Measurements from ENCODE around the gene ANKS3. TPM values are rescaled to one million over a fixed set of nuclear protein-coding genes. Genes with fewer than 3 reads are reported as not detected.
"Not testable (repeated sequence)": the region's sequence is repeated elsewhere in the genome, so short reads cannot be mapped to it uniquely, and the experiment has no call there.

The ANKS3 gene
- total RNA-seq, 1 donor = 33.2 TPM

DNA sequence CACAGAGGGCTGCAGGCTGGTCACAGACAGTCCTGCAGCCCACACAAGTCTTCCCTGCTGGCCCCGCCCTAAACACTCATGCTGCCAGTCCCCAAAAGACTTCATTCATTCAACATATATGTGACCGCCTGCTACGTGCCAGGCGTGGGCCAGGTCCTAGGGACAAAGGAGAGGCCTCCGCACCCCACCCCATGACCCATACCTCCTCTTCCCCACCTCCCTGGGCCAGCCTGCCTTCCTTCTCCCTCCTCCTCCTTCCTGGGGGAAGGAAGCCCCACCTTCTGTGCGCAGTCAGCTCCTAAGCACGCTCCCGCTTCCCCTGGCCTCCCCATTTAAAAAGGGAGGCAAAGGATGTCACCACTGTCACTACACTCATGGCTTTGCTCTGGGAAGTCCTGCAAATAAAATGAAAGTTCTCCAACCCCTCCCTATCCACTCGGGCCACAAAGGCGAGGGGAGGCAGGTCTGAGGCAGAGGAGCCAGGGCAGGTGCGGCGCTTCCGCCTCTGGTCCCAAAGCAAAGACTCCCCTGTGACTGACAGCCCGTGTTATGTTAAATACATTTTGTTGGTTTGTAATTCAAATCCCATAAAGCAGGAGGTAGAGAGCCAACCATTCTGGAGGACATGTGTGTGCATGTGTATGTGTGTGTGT lies 9.3 kb upstream of the ANKS3 start:
- no peak for TF ChIP-seq CTCF (IDR thresholded peaks at IDR 0.05; ENCODE audit: insufficient read depth, low read depth, low read length)
- H3K4me3 ChIP-seq (ENCODE audit: low read depth, low read length) = no peak overlapping the region
- DNase-seq (ENCODE audit: low read depth) = no peak

- DNase-seq (ENCODE audit: low read depth) = not testable (repeated sequence)
These were observed 4.3 kb upstream of the ANKS3 start for GRCh38 chr16:4738370-4738769.

DNA sequence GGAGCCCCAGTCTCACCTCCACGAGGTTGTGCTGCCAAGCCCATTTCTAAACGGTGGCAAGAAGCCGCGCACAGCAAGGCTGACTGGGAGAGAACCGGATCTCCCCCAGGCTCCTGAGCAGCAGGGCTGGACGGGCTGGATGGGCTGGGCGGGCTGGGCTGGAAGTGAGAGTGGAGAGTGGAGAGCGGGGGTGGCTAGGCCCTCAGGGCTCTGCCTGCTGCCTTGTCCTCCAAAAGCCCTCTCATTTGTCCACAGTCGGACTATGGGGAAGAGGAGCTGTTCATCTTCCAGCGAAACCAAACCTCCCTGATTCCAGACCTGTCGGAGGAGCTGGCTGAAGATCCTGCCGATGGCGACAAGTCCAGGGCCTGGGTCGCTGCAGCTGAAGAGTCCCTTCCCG lies 3.5 kb upstream of the ANKS3 start:
- TF ChIP-seq CTCF (IDR thresholded peaks at IDR 0.05; ENCODE audit: insufficient read depth, low read depth, low read length) = no peak
- H3K4me3 ChIP-seq (ENCODE audit: low read depth, low read length) = no peak overlapping the region
- DNase-seq (ENCODE audit: low read depth) = no peak

More at GRCh38 chr16:4738370-4738769, 4.3 kb upstream of the ANKS3 start:
- H3K4me3 ChIP-seq (ENCODE audit: low read depth, low read length) = not testable (repeated sequence)

DNA sequence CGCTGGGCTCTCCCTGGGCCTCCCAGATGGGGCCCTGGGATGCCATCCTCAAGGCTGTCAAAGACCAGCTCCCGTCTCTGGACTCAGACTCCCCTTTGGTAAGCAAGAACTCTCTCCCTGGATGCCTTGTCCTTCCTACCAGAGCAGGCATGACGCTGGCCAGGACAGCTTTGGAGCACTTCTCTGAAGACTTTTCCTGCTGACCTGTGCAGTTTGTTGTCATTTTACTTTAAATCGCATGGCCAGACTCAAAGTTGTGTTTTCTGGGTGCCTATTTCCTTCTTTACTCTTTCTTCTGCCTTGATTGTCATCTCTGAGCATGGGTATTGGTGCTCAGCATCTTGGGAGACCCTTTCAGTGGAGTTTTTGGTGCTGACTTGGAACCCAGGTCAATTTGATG lies 2.5 kb upstream of the ANKS3 start:
- no peak for DNase-seq (ENCODE audit: low read depth)
- H3K4me3 ChIP-seq (ENCODE audit: low read depth, low read length) = no peak overlapping the region
- TF ChIP-seq CTCF (IDR thresholded peaks at IDR 0.05; ENCODE audit: insufficient read depth, low read depth, low read length) = no peak

- TF ChIP-seq CTCF (IDR thresholded peaks at IDR 0.05; ENCODE audit: insufficient read depth, low read depth, low read length) = no peak
- peak overlapping the region; percentile 87 for H3K4me3 ChIP-seq (ENCODE audit: low read depth, low read length)
- peak; percentile 83 for DNase-seq (ENCODE audit: low read depth)
These were observed 862 bp upstream of the ANKS3 start for GRCh38 chr16:4734730-4735535.

GRCh38 chr16:4733747-4734062 lies 366 bp downstream of the ANKS3 start:
- TF ChIP-seq CTCF (IDR thresholded peaks at IDR 0.05; ENCODE audit: insufficient read depth, low read depth, low read length) = no peak
- DNase-seq (ENCODE audit: low read depth) = no peak
- peak overlapping the region; percentile 87 for H3K4me3 ChIP-seq (ENCODE audit: low read depth, low read length)

DNA sequence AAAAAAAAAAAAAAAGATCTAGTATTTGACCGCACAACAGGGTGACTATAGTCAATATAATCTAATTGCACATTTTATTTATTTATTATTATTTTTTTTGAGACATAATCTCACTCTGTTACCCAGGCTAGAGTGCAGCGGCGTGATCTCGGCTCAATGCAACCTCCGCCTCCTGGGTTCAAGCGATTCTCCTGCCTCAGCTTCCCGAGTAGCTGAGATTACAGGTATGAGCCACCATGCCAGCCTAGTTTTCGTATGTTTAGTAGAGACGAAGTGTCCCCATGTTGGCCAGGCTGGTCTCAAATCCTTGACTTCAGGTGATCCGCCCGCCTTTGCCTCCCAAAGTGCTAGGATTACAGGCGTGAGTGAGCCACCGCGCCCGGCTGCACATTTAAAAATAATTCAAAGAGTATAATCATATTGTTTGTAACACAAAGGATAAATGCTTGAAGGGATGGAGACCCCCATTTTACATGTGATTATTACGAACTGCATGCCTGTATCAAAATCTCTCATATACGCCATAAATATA lies 794 bp downstream of the ANKS3 start:
- H3K4me3 ChIP-seq (ENCODE audit: low read depth, low read length) = peak overlapping the region; percentile 87
- TF ChIP-seq CTCF (IDR thresholded peaks at IDR 0.05; ENCODE audit: insufficient read depth, low read depth, low read length) = no peak
- DNase-seq (ENCODE audit: low read depth) = no peak

All from fibroblast of villous mesenchyme (primary cell).